ENCODE measurements around the gene ECI1.

Gene ECI1, protein sequence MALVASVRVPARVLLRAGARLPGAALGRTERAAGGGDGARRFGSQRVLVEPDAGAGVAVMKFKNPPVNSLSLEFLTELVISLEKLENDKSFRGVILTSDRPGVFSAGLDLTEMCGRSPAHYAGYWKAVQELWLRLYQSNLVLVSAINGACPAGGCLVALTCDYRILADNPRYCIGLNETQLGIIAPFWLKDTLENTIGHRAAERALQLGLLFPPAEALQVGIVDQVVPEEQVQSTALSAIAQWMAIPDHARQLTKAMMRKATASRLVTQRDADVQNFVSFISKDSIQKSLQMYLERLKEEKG

GRCh38 chr16:2251296-2252111 lies at the start of gene ECI1:
Gene ECI1 (minus strand): TSS chr16:2251587. CDS start chr16:2251566, 21 bp downstream.
- H3K27ac ChIP-seq, result peak within 1 kb of the TSS; percentile 99
- no peak for TF ChIP-seq ZFX (IDR thresholded peaks at IDR 0.05; ENCODE audit: borderline replicate concordance)
- TF ChIP-seq, protein P1, sequence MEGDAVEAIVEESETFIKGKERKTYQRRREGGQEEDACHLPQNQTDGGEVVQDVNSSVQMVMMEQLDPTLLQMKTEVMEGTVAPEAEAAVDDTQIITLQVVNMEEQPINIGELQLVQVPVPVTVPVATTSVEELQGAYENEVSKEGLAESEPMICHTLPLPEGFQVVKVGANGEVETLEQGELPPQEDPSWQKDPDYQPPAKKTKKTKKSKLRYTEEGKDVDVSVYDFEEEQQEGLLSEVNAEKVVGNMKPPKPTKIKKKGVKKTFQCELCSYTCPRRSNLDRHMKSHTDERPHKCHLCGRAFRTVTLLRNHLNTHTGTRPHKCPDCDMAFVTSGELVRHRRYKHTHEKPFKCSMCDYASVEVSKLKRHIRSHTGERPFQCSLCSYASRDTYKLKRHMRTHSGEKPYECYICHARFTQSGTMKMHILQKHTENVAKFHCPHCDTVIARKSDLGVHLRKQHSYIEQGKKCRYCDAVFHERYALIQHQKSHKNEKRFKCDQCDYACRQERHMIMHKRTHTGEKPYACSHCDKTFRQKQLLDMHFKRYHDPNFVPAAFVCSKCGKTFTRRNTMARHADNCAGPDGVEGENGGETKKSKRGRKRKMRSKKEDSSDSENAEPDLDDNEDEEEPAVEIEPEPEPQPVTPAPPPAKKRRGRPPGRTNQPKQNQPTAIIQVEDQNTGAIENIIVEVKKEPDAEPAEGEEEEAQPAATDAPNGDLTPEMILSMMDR (IDR thresholded peaks at IDR 0.05), result peak; percentile 70

DNA sequence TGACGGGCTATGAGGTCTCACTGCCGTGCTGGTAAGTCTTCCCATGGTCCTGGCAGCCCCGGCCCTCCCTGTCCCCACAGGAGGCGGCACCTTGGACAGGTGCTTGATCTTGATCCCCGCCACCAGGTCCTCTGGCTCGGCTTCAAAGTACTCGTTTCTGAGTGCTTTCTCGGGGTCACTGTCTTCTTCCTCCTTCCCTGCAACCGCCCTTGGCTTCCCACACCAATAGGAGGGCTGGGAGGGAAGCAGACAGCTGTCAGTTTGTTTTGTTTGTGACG lies 48.5 kb upstream of the ECI1 start:
- TF ChIP-seq, protein P1 (IDR thresholded peaks at IDR 0.05), result no peak
- no peak for TF ChIP-seq ZFX (IDR thresholded peaks at IDR 0.05; ENCODE audit: borderline replicate concordance)
- H3K27ac ChIP-seq, result no peak overlapping the region

DNA sequence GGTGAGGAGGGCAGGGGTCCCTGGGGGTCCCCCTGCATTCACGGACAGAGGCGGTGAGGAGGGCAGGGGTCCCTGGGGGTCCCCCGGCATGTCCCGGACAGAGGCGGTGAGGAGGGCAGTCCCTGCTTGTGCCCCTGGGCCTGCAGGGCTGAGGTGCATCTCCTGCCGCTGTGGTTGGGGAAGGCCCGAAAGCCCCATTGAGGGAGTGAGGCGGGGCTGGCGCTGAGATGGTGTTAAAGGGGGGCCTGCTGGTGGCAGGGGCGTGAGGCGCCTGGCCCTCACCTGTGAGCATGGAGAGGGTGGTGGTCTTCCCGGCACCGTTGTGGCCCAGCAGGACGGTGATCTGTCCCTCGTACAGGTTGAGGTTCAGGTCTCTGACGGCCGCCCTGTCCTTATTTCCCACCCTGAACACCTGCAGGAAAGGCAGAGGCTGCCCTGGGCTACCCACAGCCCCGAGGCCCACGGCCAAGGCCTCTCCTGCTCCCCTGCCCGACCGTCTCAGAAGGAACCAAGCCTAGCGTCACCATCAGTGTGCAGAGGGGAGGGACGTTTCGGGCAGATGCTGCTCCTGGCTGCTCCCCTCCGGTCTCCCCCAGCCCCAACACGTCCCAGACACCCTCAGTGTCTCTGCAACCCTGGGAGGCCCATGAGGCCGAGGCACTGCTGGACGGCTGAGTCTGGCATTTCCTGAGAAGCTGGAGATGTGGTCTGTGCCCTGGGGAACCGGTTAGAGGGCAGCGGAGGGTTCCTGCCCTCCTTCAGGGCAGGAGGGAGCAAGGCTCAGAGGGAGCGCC lies 47.9 kb upstream of the ECI1 start:
- H3K27ac ChIP-seq, result no peak overlapping the region
- TF ChIP-seq, protein P1 (IDR thresholded peaks at IDR 0.05), result no peak
- no peak for TF ChIP-seq ZFX (IDR thresholded peaks at IDR 0.05; ENCODE audit: borderline replicate concordance)

DNA sequence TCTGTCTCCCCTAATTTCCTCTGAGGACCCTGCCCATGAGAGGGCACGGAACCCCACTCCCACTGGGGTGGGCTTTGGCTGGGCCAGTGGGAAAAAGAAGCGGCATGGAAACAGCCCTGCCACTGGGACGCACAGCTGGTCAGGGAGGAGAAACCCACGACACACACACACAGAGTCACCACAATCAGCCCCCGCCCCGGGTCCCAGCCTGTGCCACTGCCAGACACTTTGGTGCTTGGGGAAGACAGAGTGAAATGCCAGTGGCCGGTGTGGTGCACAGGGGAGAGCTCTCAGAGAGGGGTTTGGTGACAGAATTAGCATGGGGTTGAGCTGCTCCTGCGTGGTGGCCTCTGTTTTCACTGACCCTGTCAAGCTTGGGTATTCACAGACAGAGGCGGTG lies 47.2 kb upstream of the ECI1 start:
- TF ChIP-seq ZFX (IDR thresholded peaks at IDR 0.05; ENCODE audit: borderline replicate concordance), result no peak
- TF ChIP-seq, protein P1 (IDR thresholded peaks at IDR 0.05), result no peak
- no peak overlapping the region for H3K27ac ChIP-seq

GRCh38 chr16:2297506-2297860 lies 46.1 kb upstream of the ECI1 start:
- no peak for TF ChIP-seq ZFX (IDR thresholded peaks at IDR 0.05; ENCODE audit: borderline replicate concordance)
- TF ChIP-seq, protein P1 (IDR thresholded peaks at IDR 0.05), result no peak
- no peak overlapping the region for H3K27ac ChIP-seq

DNA sequence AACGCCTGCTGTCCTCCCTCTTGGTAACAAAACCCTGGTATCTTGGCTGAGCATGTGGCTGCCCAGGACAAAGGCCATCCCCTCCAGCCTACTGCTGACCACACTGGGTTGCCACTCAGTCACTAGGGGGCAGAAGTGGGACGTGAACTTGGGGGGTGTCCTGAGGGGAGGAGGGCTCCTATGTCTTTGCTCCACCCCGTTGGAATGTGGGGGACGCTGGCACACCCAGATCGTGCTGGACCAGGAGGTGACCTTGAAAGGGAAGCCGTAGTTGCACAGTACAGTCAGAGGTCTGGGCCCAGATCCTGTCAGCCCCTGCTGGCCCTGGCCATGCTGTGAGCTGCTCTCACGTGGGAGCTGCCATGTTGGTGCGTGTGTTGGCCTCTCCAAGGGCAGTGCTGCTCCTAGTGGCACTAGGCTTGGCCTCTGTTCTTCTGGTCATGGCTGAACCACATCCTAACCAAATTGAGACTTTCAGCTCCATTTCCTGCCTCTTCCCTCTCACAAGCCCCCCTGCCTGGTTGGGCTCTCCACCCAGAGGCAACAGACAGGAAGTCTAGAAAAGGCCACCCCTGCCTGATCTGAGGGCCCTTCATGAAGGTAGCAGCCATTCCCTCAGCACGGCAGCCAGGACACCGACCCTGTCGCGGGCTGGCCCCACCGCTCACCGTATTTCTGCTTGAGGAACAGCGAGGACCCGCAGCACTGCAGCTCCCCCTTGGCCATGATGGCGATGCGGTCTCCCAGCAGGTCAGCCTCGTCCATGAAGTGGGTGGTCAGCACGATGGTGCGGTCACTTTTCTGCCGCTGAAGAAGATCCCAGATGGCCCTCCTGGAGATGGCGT lies 45.5 kb upstream of the ECI1 start:
- H3K27ac ChIP-seq, result no peak overlapping the region
- TF ChIP-seq, protein P1 (IDR thresholded peaks at IDR 0.05), result peak; percentile 48
- TF ChIP-seq ZFX (IDR thresholded peaks at IDR 0.05; ENCODE audit: borderline replicate concordance), result no peak

Data from 22Rv1 (cell line).